ENCODE results near the gene GTPBP6. TPM values are rescaled to one million over a fixed set of nuclear protein-coding genes. Genes with fewer than 3 reads are reported as not detected.

Gene GTPBP6
- total RNA-seq, 2 experiments from 2014 or later = 68.0 to 68.3 TPM

GRCh38 chrX:313546-313945 is 5.0 kb downstream of the GTPBP6 start:
- Mint-ChIP-seq H3K27me3 (no peaks in the 10 kb centered on the region), H3K4me3 (no peak overlapping the region), H3K27ac (no peak overlapping the region), H3K4me1 (ENCODE audit: low read depth) (peaks cover 8% of the 10 kb centered on the region), H3K36me3 (ENCODE audit: low read depth) (peaks cover 32% of the 10 kb centered on the region), H3K9me3 (no peaks in the 10 kb centered on the region)
- CTCF ChIA-PET = no interaction called here
- ATAC-seq (no peak), DNase-seq (no peak)
- intact Hi-C loops (cut with micrococcal nuclease) = no loop called here
- no peak for TF ChIP-seq CTCF (IDR thresholded peaks at IDR 0.05)
- POLR2A ChIA-PET = no interaction called here

DNA sequence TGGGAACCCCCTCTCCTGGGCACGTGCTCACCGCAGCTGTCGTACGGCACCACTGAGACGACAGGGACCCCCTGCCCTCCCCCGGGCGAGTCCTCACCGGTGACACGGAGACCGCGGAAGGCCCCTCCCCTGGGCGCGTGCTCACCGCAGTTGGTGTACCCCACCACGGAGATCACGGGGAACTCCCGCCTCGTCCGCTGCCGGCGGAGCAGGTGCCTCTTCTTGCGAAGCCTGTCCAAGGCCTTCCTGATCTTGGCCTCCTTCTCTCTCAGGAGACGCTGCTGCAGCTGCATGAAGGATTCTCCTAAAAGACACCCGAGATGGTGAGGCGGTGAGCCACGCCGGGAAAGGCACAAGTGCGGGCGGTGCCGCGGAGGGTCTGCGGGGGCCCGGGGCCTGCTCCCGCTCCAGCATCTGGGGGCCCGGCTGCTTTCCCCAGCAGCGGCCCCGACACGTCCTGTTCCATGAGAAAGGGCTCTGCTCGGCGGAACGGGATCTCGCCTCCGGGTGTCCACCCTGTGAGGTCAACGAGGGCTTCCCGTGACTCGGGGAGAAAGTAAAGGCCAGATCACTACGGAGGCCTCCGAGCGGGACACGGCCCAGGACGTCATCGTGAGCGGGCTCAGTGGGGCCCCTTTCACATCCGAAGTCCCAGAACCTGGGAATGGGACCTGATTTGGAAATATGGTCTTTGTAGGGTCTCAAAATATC is 5.8 kb downstream of the GTPBP6 start:
- TF ChIP-seq CTCF (IDR thresholded peaks at IDR 0.05) = no peak
- intact Hi-C loops (cut with micrococcal nuclease) = no loop called here
- Mint-ChIP-seq H3K4me1 (ENCODE audit: low read depth) (peaks cover 8% of the 10 kb centered on the region), H3K36me3 (ENCODE audit: low read depth) (peaks cover 35% of the 10 kb centered on the region), H3K27ac (no peak overlapping the region), H3K27me3 (no peaks in the 10 kb centered on the region), H3K9me3 (no peaks in the 10 kb centered on the region), H3K4me3 (no peak overlapping the region)
- POLR2A ChIA-PET = no interaction called here
- CTCF ChIA-PET = no interaction called here
- DNase-seq (no peak), ATAC-seq (no peak)

DNA sequence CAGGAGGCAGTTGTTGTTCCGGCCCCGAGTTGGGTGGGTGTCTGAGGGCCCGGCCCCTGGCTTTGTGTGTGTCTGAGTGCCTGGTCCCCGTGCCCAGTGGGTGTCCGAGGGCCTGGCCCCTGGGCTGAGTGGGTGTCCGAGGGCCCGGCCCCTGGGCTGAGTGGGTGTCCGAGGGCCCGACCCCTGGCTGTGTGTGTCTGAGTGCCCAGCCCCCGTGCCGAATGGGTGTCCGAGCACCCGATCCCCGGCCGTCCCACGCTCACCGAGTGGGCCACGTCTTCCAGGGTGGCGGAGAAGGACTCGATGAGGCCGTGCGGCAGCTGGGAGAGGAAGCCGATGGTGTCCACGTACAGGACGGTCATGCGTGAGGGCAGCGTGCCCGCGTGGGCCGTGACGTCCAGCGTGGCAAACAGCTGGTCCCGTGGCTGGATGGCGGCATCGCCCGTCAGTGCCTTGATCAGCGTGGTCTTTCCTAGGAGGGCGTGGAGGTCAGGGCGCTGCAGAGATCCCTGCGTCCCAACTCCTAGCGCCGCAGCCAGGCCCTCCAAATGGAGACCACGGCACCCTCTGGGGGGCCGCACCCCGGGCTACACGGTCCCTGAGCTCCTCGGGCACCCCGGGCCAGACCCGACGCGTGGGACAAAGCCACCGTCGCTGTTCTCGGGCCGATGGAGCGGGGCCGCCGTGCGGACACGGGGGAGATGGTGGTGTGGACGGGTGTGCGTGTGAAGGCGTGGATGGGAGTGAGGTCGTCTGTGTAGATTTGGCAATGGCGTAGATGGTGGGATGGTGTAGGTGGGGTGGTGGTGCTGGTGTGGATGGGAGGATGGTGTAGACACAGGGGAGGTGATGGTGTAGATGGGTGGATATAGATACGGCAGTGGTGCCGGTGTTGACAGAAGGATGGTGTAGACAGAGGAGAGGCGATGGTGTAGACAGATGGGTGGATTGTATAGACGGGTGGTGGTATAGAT is 7.2 kb downstream of the GTPBP6 start:
- Mint-ChIP-seq H3K27ac (no peak overlapping the region), H3K36me3 (ENCODE audit: low read depth) (peaks cover 40% of the 10 kb centered on the region), H3K4me3 (no peak overlapping the region), H3K9me3 (no peaks in the 10 kb centered on the region), H3K4me1 (ENCODE audit: low read depth) (no peaks in the 10 kb centered on the region), H3K27me3 (no peaks in the 10 kb centered on the region)
- CTCF ChIA-PET = no interaction called here
- TF ChIP-seq CTCF (IDR thresholded peaks at IDR 0.05) = no peak
- ATAC-seq (no peak), DNase-seq (no peak)
- POLR2A ChIA-PET = no interaction called here
- intact Hi-C loops (cut with micrococcal nuclease) = no loop called here

GRCh38 chrX:310621-311155 is 7.9 kb downstream of the GTPBP6 start:
- no peaks in the 10 kb centered on the region for H3K4me1 Mint-ChIP-seq (ENCODE audit: low read depth)
- H3K27me3 Mint-ChIP-seq = no peaks in the 10 kb centered on the region
- POLR2A ChIA-PET = no interaction called here
- DNase-seq (no peak), ATAC-seq (no peak)
- H3K27ac Mint-ChIP-seq = no peak overlapping the region
- no peak overlapping the region for H3K4me3 Mint-ChIP-seq
- H3K9me3 Mint-ChIP-seq = no peaks in the 10 kb centered on the region
- intact Hi-C loops (cut with micrococcal nuclease) = no loop called here
- TF ChIP-seq CTCF (IDR thresholded peaks at IDR 0.05) = no peak
- CTCF ChIA-PET = no interaction called here
- peaks cover 47% of the 10 kb centered on the region for H3K36me3 Mint-ChIP-seq (ENCODE audit: low read depth)
